Amniotic stem cell (primary cell): ENCODE data around the gene ANKRD28.

Source experiments
- DNase-seq: peaks from one replicate; lab custom pipeline; 2025; lab: John Stamatoyannopoulos, UW

The ANKRD28 gene

GRCh38 chr3:15722877-15723623 lies 74.7 kb downstream of the ANKRD28 start:
- DNase-seq = no peak

GRCh38 chr3:15716178-15716577 lies 81.6 kb downstream of the ANKRD28 start:
- DNase-seq = no peak

GRCh38 chr3:15714448-15714847 lies 83.3 kb downstream of the ANKRD28 start:
- no peak for DNase-seq

GRCh38 chr3:15713364-15713763 lies 84.4 kb downstream of the ANKRD28 start:
- DNase-seq = no peak

GRCh38 chr3:15711281-15711680 lies 86.5 kb downstream of the ANKRD28 start:
- no peak for DNase-seq

GRCh38 chr3:15708882-15709677 lies 88.7 kb downstream of the ANKRD28 start:
- no peak for DNase-seq

GRCh38 chr3:15707779-15708178 lies 90.0 kb downstream of the ANKRD28 start:
- no peak for DNase-seq

- DNase-seq = no peak
Observed at GRCh38 chr3:15703346-15703745, 94.4 kb downstream of the ANKRD28 start.

GRCh38 chr3:15694628-15695027 lies 103.2 kb downstream of the ANKRD28 start:
- no peak for DNase-seq

GRCh38 chr3:15693355-15693754 lies 104.4 kb downstream of the ANKRD28 start:
- no peak for DNase-seq

- DNase-seq = no peak
Observed at GRCh38 chr3:15690748-15691147, 107.0 kb downstream of the ANKRD28 start.

GRCh38 chr3:15690230-15690629 lies 107.5 kb downstream of the ANKRD28 start:
- DNase-seq = no peak

GRCh38 chr3:15685927-15686326 lies 111.9 kb downstream of the ANKRD28 start:
- DNase-seq = no peak

- DNase-seq = no peak
Observed at GRCh38 chr3:15683253-15683652, 114.5 kb downstream of the ANKRD28 start.

- DNase-seq = no peak
Observed at GRCh38 chr3:15682561-15683185, 115.1 kb downstream of the ANKRD28 start.

GRCh38 chr3:15681668-15682067 lies 116.1 kb downstream of the ANKRD28 start:
- DNase-seq = no peak

GRCh38 chr3:15679306-15679705 lies 118.5 kb downstream of the ANKRD28 start:
- DNase-seq = no peak

GRCh38 chr3:15676259-15676658 lies 121.5 kb downstream of the ANKRD28 start:
- no peak for DNase-seq

GRCh38 chr3:15673536-15673935 lies 124.2 kb downstream of the ANKRD28 start:
- no peak for DNase-seq

- no peak for DNase-seq
Observed at GRCh38 chr3:15667484-15667883, 130.3 kb downstream of the ANKRD28 start.

GRCh38 chr3:15666277-15666676 lies 131.5 kb downstream of the ANKRD28 start:
- no peak for DNase-seq

- no peak for DNase-seq
Observed at GRCh38 chr3:15665510-15666150, 132.1 kb downstream of the ANKRD28 start.
